OCI-LY7 (cell line): ENCODE results near the gene KRTAP20-2.

Experiments used
- EZH2phosphoT487 ChIP-seq: fragments of 200-600 bp; sonication (generic); IDR thresholded peaks from 2 replicates; pipeline ENCODE4 v1.6.1; 2018; ENCODE audit warnings: low read depth, borderline replicate concordance, mild to moderate bottlenecking, mixed run types, antibody characterized with exemption, low read length, moderate library complexity, mixed read lengths
- TF ChIP-seq, protein P1 (sequence below): fragments of 200-600 bp; sonication (generic); conservative IDR thresholded peaks from 2 replicates; pipeline ENCODE4 v1.5.1; 2014; ENCODE audit warnings: mild to moderate bottlenecking, antibody characterized with exemption, low read length, moderate library complexity, mixed read lengths

DNA sequence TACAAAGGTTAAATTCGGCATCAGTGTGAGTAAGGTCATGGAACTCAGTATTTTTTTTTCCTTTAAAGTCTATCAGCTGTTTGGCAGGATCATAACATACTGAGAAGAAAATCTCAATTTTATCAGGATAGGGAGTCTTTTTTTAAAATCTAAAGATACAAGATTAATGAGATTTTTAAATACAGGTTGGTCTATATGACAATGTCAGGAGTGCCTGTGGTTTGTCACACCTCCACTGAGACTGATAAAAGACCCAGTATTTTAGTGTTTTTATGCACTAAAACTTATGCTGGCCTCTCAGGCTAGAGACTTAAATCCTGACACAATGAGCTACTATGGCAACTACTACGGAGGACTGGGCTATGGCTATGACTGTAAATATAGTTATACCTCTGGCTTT, 7.6 kb downstream of the KRTAP20-2 start, which contains the start of gene KRTAP20-3:
- TF ChIP-seq, protein P1, sequence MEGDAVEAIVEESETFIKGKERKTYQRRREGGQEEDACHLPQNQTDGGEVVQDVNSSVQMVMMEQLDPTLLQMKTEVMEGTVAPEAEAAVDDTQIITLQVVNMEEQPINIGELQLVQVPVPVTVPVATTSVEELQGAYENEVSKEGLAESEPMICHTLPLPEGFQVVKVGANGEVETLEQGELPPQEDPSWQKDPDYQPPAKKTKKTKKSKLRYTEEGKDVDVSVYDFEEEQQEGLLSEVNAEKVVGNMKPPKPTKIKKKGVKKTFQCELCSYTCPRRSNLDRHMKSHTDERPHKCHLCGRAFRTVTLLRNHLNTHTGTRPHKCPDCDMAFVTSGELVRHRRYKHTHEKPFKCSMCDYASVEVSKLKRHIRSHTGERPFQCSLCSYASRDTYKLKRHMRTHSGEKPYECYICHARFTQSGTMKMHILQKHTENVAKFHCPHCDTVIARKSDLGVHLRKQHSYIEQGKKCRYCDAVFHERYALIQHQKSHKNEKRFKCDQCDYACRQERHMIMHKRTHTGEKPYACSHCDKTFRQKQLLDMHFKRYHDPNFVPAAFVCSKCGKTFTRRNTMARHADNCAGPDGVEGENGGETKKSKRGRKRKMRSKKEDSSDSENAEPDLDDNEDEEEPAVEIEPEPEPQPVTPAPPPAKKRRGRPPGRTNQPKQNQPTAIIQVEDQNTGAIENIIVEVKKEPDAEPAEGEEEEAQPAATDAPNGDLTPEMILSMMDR = no peak
- TF ChIP-seq EZH2phosphoT487 = no peak
